H9 (cell line): ENCODE measurements around the gene ZNF12. TPM values are rescaled to one million over a fixed set of nuclear protein-coding genes. Genes with fewer than 3 reads are reported as not detected.
"Not testable (repeated sequence)": the region's sequence is repeated elsewhere in the genome, so short reads cannot be mapped to it uniquely, and the experiment has no call there.

ENCODE experiments used
- DNase-seq: peaks from one replicate; pipeline ENCODE4 v3.0.0-alpha.2; 2017
- H2AFZ ChIP-seq: one replicate; pipeline ENCODE4 v1.6.1; 2013; ENCODE audit warnings: mild to moderate bottlenecking, low read length, control low read depth, moderate library complexity
- H2AK5ac ChIP-seq: 2 replicates; pipeline ENCODE4 v1.6.1; 2013; ENCODE audit warnings: low read length, control low read depth, mixed read lengths; ENCODE audit not compliant: insufficient read length
- H2BK120ac ChIP-seq: one replicate; pipeline ENCODE4 v1.6.1; 2013; ENCODE audit warnings: low read depth, mild to moderate bottlenecking, low read length, control low read depth, inconsistent platforms; ENCODE audit not compliant: poor library complexity, severe bottlenecking
- H2BK12ac ChIP-seq: 2 replicates; pipeline ENCODE4 v1.6.1; 2013; ENCODE audit warnings: low read length, control low read depth, mixed read lengths, low read depth; ENCODE audit not compliant: insufficient read length
- H2BK15ac ChIP-seq: 2 replicates; pipeline ENCODE4 v1.6.1; 2013; ENCODE audit warnings: low read depth, low read length, control low read depth
- H2BK20ac ChIP-seq: one replicate; pipeline ENCODE4 v1.6.1; 2013; ENCODE audit warnings: low read depth, mild to moderate bottlenecking, low read length, control low read depth, inconsistent platforms; ENCODE audit not compliant: poor library complexity, severe bottlenecking
- H2BK5ac ChIP-seq: 2 replicates; pipeline ENCODE4 v1.6.1; 2013; ENCODE audit warnings: low read length, control low read depth, mixed read lengths; ENCODE audit not compliant: insufficient read length
- H3K14ac ChIP-seq: 2 replicates; pipeline ENCODE4 v1.6.1; 2013; ENCODE audit warnings: low read length, control low read depth; ENCODE audit not compliant: insufficient read depth
- H3K18ac ChIP-seq: 2 replicates; pipeline ENCODE4 v1.6.1; 2013; ENCODE audit warnings: low read depth, mild to moderate bottlenecking, mixed read lengths, low read length, control low read depth; ENCODE audit not compliant: insufficient read length
- H3K23ac ChIP-seq: 2 replicates; pipeline ENCODE4 v1.6.1; 2013; ENCODE audit warnings: low read length, control low read depth, mixed read lengths, low read depth; ENCODE audit not compliant: insufficient read length
- H3K23me2 ChIP-seq: 2 replicates; pipeline ENCODE4 v1.6.1; 2013; ENCODE audit warnings: low read depth, mild to moderate bottlenecking, mixed read lengths, low read length, control low read depth; ENCODE audit not compliant: insufficient read length, poor library complexity, severe bottlenecking
- H3K27ac ChIP-seq: 2 replicates; pipeline ENCODE4 v1.5.1; 2013; ENCODE audit warnings: low read length, control low read depth, mixed read lengths, low read depth; ENCODE audit not compliant: insufficient read length
- H3K27me3 ChIP-seq: 2 replicates; pipeline ENCODE4 v1.6.1; 2013; ENCODE audit warnings: low read length, control low read depth, inconsistent platforms; ENCODE audit not compliant: insufficient read depth
- H3K4ac ChIP-seq: 2 replicates; pipeline ENCODE4 v1.6.1; 2013; ENCODE audit warnings: low read depth, mild to moderate bottlenecking, control low read depth, inconsistent platforms, low read length, moderate library complexity
- H3K4me1 ChIP-seq: 2 replicates; pipeline ENCODE4 v1.6.1; 2013; ENCODE audit warnings: low read length, control low read depth, inconsistent platforms; ENCODE audit not compliant: insufficient read depth
- H3K4me2 ChIP-seq: 2 replicates; pipeline ENCODE4 v1.6.1; 2013; ENCODE audit warnings: low read length, control low read depth, mixed read lengths; ENCODE audit not compliant: insufficient read length, insufficient read depth
- H3K56ac ChIP-seq: 2 replicates; pipeline ENCODE4 v1.6.1; 2013; ENCODE audit warnings: low read depth, mild to moderate bottlenecking, mixed read lengths, low read length, control low read depth; ENCODE audit not compliant: insufficient read length
- H3K79me1 ChIP-seq: 2 replicates; pipeline ENCODE4 v1.6.1; 2013; ENCODE audit warnings: low read depth, mild to moderate bottlenecking, moderate library complexity, low read length, control low read depth, inconsistent platforms; ENCODE audit not compliant: insufficient read depth, poor library complexity, severe bottlenecking
- H3K79me2 ChIP-seq: 2 replicates; pipeline ENCODE4 v1.6.1; 2013; ENCODE audit warnings: low read length, control low read depth, inconsistent platforms; ENCODE audit not compliant: insufficient read depth
- H3K9ac ChIP-seq: 2 replicates; pipeline ENCODE4 v1.6.1; 2013; ENCODE audit warnings: low read length, control low read depth, mixed read lengths; ENCODE audit not compliant: insufficient read length; ENCODE audit errors: extremely low read depth
- H3K9me3 ChIP-seq: one replicate; pipeline ENCODE4 v1.6.1; 2013; ENCODE audit warnings: low read depth, low read length, inconsistent platforms; ENCODE audit not compliant: control insufficient read depth
- H3T11ph ChIP-seq: one replicate; pipeline ENCODE4 v1.6.1; 2013; ENCODE audit warnings: mild to moderate bottlenecking, low read length, control low read depth, inconsistent platforms
- H4K20me1 ChIP-seq: one replicate; pipeline ENCODE4 v1.6.1; 2013; ENCODE audit not compliant: control insufficient read depth, insufficient read length, insufficient read depth
- H4K5ac ChIP-seq: 2 replicates; pipeline ENCODE4 v1.6.1; 2013; ENCODE audit warnings: low read depth, mild to moderate bottlenecking, mixed read lengths, low read length, control low read depth; ENCODE audit not compliant: insufficient read length
- H4K8ac ChIP-seq: replicated peaks from 2 replicates; pipeline ENCODE4 v1.6.1; 2013; ENCODE audit warnings: low read length, control low read depth, mixed read lengths, low read depth; ENCODE audit not compliant: insufficient read length
- H4K91ac ChIP-seq: 2 replicates; pipeline ENCODE4 v1.6.1; 2013; ENCODE audit warnings: low read depth, mild to moderate bottlenecking, moderate library complexity, mixed read lengths, low read length, control low read depth; ENCODE audit not compliant: insufficient read length
- H3K27ac Mint-ChIP-seq, 3 experiments: 2 replicates in 2 of 3; 3 replicates in 1 of 3; pipeline ENCODE4 v1.8.0; 2020 to 2021; ENCODE audit warnings: mixed read lengths in 3 of 3, mild to moderate bottlenecking in 1 of 3, moderate library complexity in 1 of 3
- H3K27me3 Mint-ChIP-seq: 2 replicates; pipeline ENCODE4 v1.8.0; 2021; ENCODE audit warnings: low read depth, mild to moderate bottlenecking, moderate library complexity, mixed read lengths
- H3K36me3 Mint-ChIP-seq, 3 experiments: 2 replicates in 2 of 3; 3 replicates in 1 of 3; pipeline ENCODE4 v1.8.0; 2020 to 2021; ENCODE audit warnings: low read depth in 3 of 3, mixed read lengths in 3 of 3; ENCODE audit not compliant: insufficient read depth in 1 of 3
- H3K4me1 Mint-ChIP-seq, 2 experiments: 2 replicates each; pipeline ENCODE4 v1.8.0; 2020; ENCODE audit warnings: mixed read lengths in 2 of 2
- H3K4me3 Mint-ChIP-seq, 2 experiments: 2 replicates in 1 of 2; 3 replicates in 1 of 2; pipeline ENCODE4 v1.8.0; 2020 to 2021; ENCODE audit warnings: mild to moderate bottlenecking in 2 of 2, mixed read lengths in 2 of 2, moderate library complexity in 1 of 2
- H3K9me3 Mint-ChIP-seq, 2 experiments: 2 replicates in 1 of 2; 3 replicates in 1 of 2; pipeline ENCODE4 v1.8.0; 2020; ENCODE audit warnings: mild to moderate bottlenecking in 2 of 2, mixed read lengths in 2 of 2, moderate library complexity in 1 of 2
- WGBS: extraction: QIAGEN DNeasy Blood & Tissue Kit; methylation state at CpG from one replicate; pipeline ENCODE4 v1.1.7; 2013; ENCODE audit warnings: missing lambda C conversion rate, low lambda C conversion rate, mixed read lengths; ENCODE audit not compliant: insufficient read length; ENCODE audit errors: extremely low coverage; 5-methylcytosine and 5-hydroxymethylcytosine counted together
- total RNA-seq: library from RNA; stranded (reverse); gene quantifications from 2 replicates; pipeline ENCODE4 v1.2.1, GENCODE V29; 2021

The ZNF12 gene
- total RNA-seq, 1 experiment from 2014 or later = 19.1 TPM

DNA sequence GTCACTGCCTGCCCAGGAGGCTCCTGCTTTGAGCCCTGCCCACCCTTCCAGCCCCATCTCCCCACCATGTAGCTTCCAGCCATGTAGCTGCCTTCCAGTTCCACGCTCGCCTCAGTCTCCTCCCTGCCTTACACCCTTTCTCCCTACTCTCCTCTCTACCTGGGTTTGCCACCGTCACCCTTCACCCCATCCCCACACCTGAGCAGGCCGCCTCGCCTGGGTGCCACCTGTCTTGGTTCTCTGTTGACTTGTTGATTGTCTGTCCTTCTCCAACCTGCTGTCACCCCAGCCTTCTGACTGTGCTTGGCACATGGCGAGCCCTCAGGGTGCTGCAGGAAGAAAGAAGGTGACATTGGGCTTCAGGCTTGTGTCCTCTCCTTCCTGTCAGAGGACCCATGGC is 43.4 kb upstream of the ZNF12 start:
- H3K9me3 Mint-ChIP-seq, H3K79me1 ChIP-seq, H2BK15ac ChIP-seq, H2AFZ ChIP-seq, H3K27ac ChIP-seq, H3T11ph ChIP-seq, H3K9ac ChIP-seq, H3K4ac ChIP-seq, H3K23me2 ChIP-seq, H3K14ac ChIP-seq, H4K8ac ChIP-seq, H3K27me3 ChIP-seq, H3K18ac ChIP-seq, H3K56ac ChIP-seq, DNase-seq, H2BK20ac ChIP-seq, H3K9me3 ChIP-seq, H2BK12ac ChIP-seq, H2AK5ac ChIP-seq, H3K4me2 ChIP-seq, H2BK120ac ChIP-seq, H3K4me1 Mint-ChIP-seq, H4K20me1 ChIP-seq, H3K23ac ChIP-seq, H3K79me2 ChIP-seq, H4K91ac ChIP-seq, H3K4me3 Mint-ChIP-seq, H2BK5ac ChIP-seq, H3K4me1 ChIP-seq, H3K27me3 Mint-ChIP-seq, H4K5ac ChIP-seq, H3K36me3 Mint-ChIP-seq: not testable (repeated sequence)
- peak overlapping the region in 1 of 3 experiments; percentile 90; a peak in 3 of 7 replicates for H3K27ac Mint-ChIP-seq
- no CpG with 5 or more reads among the region's 6 CpGs for WGBS

DNA sequence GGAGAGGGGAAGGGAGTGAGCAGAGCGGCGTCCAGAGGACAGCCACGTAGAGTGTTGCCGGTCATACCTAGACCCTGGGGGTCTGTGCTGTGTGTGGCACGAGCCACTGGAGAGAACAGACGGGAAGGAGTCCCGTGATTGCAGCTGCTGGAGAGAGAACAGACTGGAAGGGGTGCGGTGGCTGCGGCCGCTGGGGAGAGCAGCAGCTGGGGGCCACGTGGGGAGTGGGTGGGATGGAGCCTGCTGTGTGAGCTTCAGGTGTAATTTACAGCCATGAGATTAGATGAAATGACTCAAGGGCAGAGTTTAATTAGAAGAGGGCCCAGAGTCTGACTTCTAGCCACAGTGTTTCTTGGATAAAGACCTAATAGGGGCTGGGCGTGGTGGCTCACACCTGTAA is 42.6 kb upstream of the ZNF12 start:
- not testable (repeated sequence) for H2BK120ac ChIP-seq, H3K9me3 ChIP-seq, H3K23me2 ChIP-seq, H3K36me3 Mint-ChIP-seq, H3K79me2 ChIP-seq, H3K23ac ChIP-seq, H3K4me1 ChIP-seq, H3K79me1 ChIP-seq, H3K18ac ChIP-seq, H3K27me3 ChIP-seq, H2AFZ ChIP-seq, H3K4me1 Mint-ChIP-seq, H3K9ac ChIP-seq, H4K91ac ChIP-seq, H3K4ac ChIP-seq, H2BK15ac ChIP-seq, H3K27me3 Mint-ChIP-seq, H2BK12ac ChIP-seq, H3K56ac ChIP-seq, H3K14ac ChIP-seq, DNase-seq, H3K4me2 ChIP-seq, H3K9me3 Mint-ChIP-seq, H4K8ac ChIP-seq, H3K27ac Mint-ChIP-seq, H2AK5ac ChIP-seq, H2BK5ac ChIP-seq, H3K4me3 Mint-ChIP-seq, H2BK20ac ChIP-seq, H4K20me1 ChIP-seq, H4K5ac ChIP-seq, H3T11ph ChIP-seq, H3K27ac ChIP-seq
- no CpG with 5 or more reads among the region's 12 CpGs for WGBS
